ENCODE results near the gene EDEM3.

EDEM3 gene

DNA sequence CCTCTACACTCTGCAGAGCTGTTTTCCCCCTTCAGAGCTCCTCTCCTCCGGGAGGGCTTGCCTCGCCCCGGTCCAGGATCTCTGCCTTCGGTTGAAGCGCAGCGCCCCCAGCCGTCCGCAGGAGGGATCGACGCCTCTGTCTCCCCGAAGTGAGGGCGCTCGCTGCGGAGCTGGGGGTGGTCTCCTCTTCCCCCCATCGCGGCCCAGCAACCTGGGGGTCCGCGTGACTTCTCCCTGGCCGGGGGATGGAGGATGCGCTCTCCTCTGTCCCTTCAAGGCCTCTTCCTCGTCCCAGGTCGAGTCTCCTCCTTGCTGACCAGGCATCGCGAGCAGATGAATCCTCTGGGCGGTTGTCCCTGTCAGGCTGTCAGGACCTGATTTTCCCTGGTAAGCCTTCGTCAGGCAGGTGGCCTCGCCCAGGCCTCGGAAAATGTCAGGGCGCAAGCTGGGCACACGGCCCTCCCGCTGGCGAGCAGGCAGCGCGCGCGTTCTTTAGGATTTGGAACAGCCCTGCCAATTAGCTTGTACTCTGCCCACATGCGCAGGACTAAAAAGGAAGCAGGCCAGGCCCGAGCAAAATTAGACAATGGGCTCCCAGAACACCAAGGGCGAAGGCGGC lies 90.5 kb downstream of the EDEM3 start:
- no peak for DNase-seq

DNA sequence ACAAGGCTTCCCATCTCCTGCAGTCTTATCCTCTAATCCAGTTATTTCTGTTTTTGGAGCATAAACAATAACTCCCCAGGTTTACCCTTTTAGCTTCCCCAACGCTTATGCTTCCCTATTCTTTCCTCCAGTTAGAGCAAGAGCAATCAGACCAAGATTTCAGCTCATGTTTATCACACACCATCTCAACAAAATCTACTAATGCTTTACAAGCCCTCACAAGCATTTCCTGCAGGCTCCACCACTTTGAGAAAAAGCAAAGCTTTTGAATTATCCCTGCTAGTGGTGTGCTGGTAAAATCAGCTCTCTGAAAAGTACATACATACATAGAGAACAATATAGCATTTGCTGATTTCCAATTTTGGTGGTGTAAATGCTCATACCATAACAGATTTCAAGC lies 92.9 kb downstream of the EDEM3 start:
- DNase-seq, result no peak

GRCh38 chr1:184660462-184661191 lies 94.0 kb downstream of the EDEM3 start:
- no peak for DNase-seq

DNA sequence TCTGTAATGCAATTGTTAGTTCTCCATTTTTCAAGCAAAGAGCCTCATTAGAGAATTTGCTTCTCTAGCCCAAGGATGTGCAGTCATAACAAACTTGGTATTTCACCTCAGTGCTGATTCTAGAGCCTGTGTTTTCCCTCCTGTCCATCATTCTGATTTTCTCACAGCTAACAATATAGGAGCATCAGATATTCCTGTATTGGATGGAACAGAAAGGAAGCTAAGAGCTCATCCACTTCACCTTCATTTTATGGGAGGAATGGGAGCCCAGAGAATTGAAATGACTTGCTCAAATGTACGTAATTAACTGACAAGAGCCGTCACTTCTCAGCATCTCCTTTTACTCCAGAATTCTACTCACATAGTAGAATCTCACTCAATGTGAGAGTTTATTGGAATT lies 96.6 kb downstream of the EDEM3 start:
- DNase-seq, result no peak

DNA sequence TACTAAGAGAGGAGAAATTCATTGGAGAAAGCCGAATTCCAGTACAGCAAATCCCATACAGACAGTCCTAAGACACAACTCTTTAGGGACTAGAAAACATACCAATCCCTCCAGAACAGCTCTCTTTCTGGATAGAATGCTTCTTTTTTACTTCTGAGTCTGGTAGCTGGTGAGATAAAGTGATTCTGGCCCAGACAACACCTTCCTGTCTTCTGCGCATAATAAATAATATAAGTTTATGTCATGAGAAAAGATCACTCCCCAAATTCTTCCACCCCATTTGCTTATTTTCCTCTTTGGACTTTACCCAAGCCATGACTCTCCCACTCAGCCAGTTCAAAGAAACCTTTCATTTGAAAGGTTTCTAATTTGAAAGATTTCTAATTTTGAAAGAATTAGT lies 98.4 kb downstream of the EDEM3 start:
- no peak for DNase-seq

GRCh38 chr1:184655185-184655584 lies 99.5 kb downstream of the EDEM3 start:
- no peak for DNase-seq

DNA sequence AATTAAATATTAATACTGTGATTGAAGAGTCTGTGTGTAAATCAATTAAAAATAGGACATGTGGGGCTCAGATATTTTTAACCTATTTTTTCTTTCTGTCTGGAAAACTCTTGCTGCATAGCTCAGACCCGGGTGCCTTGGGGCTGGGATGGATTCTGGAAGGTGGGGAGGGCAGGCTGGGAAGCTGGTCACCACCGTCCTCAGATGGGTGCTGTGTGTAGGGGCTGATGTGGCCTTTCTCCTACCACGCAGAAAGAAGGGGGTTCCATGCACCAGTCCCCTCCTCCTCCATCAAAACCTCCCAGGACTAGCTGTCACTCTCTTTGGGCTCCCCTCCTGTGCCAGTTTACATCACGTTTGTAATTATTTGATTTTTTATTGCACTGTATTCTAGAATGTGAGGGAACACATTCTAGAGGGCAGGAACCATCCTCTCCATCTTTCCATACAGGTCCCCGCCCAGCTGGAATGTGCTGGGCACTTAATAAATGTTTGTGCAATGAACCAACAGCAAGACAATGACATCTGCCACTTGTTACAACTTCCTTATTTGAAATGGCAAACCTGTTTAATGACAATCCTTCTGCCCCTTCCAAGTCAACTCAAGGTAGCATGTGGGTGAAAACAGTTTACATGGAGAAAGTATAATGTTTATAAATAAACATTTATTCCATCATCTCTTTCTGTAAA lies 104.3 kb downstream of the EDEM3 start:
- DNase-seq, result no peak

GRCh38 chr1:184649451-184649888 lies 105.2 kb downstream of the EDEM3 start:
- no peak for DNase-seq

DNA sequence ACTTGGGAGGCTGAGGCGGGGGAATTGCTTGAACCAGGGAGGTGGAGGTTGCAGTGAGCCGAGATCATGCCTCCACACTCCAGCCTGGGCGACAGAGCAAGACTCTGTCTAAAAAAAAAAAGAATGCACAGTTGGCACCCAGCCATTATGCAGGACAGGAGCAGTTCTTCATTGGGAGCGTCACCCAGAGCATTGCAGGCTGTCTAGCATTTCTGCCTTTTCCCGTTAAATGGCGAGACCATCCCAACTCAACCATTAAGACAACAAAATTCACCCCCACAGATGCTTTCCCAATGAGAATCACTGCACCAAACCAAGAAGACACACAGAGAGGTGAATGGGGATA lies 105.8 kb downstream of the EDEM3 start:
- no peak for DNase-seq

DNA sequence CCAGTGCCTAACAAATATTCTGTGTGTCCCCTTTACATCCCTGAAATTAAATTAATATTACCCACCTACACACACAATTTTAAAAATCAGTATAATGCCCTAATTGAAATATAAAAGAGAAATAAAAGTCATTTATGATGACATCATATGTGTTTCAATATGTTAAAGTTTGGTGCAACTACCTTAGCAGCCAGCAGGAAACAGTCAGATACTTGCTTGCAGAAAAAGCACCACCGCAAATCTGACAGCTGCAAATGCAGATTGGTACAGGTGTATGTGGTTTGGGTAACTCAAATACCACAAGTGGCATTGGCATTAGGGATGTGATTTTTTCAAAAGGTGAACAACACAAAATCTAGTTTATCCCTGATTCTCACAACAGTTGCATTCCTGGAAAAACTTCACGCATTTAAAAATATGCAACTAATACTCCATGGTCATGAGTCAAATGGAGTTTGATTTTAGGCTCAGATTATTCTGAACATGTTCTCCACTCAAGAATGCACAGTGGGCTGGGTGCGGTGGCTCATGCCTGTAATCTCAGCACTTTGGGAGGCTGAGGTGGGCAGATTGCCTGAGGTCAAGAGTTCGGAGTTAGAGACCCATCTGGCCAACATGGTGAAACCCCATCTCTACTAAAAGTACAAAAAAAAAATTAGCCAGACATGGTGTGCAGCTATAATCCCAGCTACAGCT lies 106.3 kb downstream of the EDEM3 start:
- no peak for DNase-seq

- no peak for DNase-seq
Measured at GRCh38 chr1:184647471-184647870, 107.2 kb downstream of the EDEM3 start.

GRCh38 chr1:184646824-184647223 lies 107.8 kb downstream of the EDEM3 start:
- DNase-seq, result no peak

GRCh38 chr1:184646178-184646701 lies 108.4 kb downstream of the EDEM3 start:
- DNase-seq, result no peak

- no peak for DNase-seq
Measured at GRCh38 chr1:184644771-184645170, 109.9 kb downstream of the EDEM3 start.

DNA sequence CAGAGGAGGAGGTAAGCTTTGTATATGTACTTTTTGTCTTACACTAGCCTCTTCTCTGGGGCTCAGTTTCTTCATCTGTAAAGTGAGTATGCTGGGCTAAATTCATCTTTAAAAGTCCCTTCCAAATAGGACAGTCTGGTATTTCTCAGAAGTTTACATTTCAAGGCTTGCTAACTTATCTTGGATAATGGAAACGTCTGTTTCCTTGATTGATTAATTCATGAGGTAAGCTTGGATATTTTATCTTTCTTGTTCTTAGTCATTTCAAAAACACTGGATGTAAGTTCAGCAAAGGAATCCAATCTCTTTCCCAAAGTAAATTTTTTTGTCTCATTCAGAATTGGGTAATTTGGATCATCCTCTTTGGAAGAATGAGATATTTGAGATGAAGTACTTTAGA lies 111.0 kb downstream of the EDEM3 start:
- no peak for DNase-seq

DNA sequence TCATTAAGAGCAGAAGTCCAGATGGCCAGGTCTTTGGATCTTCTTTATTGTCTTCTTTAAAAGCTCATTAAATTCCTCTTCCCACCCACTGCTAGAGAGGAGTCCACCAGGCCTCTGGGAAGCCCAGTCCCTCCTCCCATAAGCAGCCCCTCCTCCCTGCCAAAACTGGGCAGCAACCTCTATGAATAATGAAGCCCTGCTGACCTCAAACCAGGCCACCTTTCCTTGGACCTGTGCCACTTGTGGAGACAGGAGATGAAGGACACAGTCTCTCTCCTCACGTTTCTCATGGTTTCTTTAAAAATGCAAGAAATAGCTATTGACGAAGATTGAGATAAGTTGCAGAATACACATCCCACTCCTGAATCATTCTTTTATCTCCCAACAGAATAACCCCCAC lies 112.8 kb downstream of the EDEM3 start:
- DNase-seq, result no peak

- no peak for DNase-seq
Measured at GRCh38 chr1:184640505-184640904, 114.2 kb downstream of the EDEM3 start.

Data from effector CD8-positive, alpha-beta T cell (primary cell).